H1 (cell line): ENCODE data around the gene NUDT19. TPM values are rescaled to one million over a fixed set of nuclear protein-coding genes. Genes with fewer than 3 reads are reported as not detected.

Experiments used
- BRCA1 ChIP-seq: IDR thresholded peaks from 2 replicates; pipeline ENCODE4 v1.6.1; 2012; ENCODE audit warnings: low read depth, low read length, improper control_type of control experiment
- CBX8 ChIP-seq: fragments of 300-800, 300-1000 bp; sonication (generic); IDR thresholded peaks from 2 replicates; pipeline ENCODE4 v1.7.1; 2016; ENCODE audit warnings: low read depth, low read length, borderline replicate concordance
- CHD2 ChIP-seq: IDR thresholded peaks from 2 replicates; pipeline ENCODE4 v1.6.1; 2012; ENCODE audit warnings: low read length, improper control_type of control experiment
- EZH2 ChIP-seq: fragments of 200-600 bp; sonication (generic); IDR thresholded peaks from 2 replicates; pipeline ENCODE4 v1.7.1; 2012; ENCODE audit warnings: low read depth, mild to moderate bottlenecking, moderate library complexity, low read length, inconsistent platforms; ENCODE audit not compliant: severe bottlenecking
- GTF2F1 ChIP-seq: IDR thresholded peaks from 2 replicates; pipeline ENCODE4 v1.6.1; 2012; ENCODE audit warnings: low read depth, low read length, improper control_type of control experiment, borderline replicate concordance
- MAFK ChIP-seq: IDR thresholded peaks from 2 replicates; pipeline ENCODE4 v1.6.1; 2012; ENCODE audit warnings: low read depth, mild to moderate bottlenecking, improper control_type of control experiment, low read length
- SIX5 ChIP-seq: IDR thresholded peaks from 2 replicates; pipeline ENCODE4 v1.6.1; 2011; ENCODE audit warnings: mild to moderate bottlenecking, low read depth, low read length
- TEAD4 ChIP-seq: IDR thresholded peaks from 2 replicates; pipeline ENCODE4 v1.6.1; 2012; ENCODE audit warnings: low read depth, low read length, inconsistent platforms, mixed read lengths
- polyA plus RNA-seq, 7 experiments: library from polyadenylated mRNA; depleted of rRNA in 3 of 7; stranded (reverse) in 5 of 7; unstranded in 2 of 7; fragments of >200 nt in 5 of 7; fragments of 200-250 nt in 2 of 7; gene quantifications; 1 replicate in 5 of 7; 2 replicates in 1 of 7; 4 replicates in 1 of 7; pipeline versions ENCODE4 v1.2.1 to v1.2.3, GENCODE V29; 2011 to 2013; ENCODE audit warnings: missing spikeins in 2 of 7, mixed read lengths in 2 of 7
- total RNA-seq: library from RNA; stranded (reverse); fragmentation: NEBNext Ultra II Directional; extraction: Animal tissue kit (Norgen Biotek cat#: 25700); gene quantifications from 2 replicates; pipeline ENCODE4 v1.2.1, GENCODE V29; 2021
- TF ChIP-seq, protein P1 (sequence below): fragments of 300-600 bp; sonication (generic); IDR thresholded peaks from 2 replicates; pipeline ENCODE4 v1.7.1; 2012; ENCODE audit warnings: low read length, moderate library complexity, mild to moderate bottlenecking, inconsistent platforms; ENCODE audit not compliant: insufficient replicate concordance
- TF ChIP-seq, protein P2 (sequence below): IDR thresholded peaks from 2 replicates; pipeline ENCODE4 v1.6.1; 2012; ENCODE audit warnings: inconsistent platforms

Gene NUDT19
- total and polyA plus RNA-seq, 2 of the 8 experiments (the other 6 are each of a cell fraction or from before 2014, with no cell fraction given): 2.0 to 3.3 TPM

- TF ChIP-seq, protein P1, sequence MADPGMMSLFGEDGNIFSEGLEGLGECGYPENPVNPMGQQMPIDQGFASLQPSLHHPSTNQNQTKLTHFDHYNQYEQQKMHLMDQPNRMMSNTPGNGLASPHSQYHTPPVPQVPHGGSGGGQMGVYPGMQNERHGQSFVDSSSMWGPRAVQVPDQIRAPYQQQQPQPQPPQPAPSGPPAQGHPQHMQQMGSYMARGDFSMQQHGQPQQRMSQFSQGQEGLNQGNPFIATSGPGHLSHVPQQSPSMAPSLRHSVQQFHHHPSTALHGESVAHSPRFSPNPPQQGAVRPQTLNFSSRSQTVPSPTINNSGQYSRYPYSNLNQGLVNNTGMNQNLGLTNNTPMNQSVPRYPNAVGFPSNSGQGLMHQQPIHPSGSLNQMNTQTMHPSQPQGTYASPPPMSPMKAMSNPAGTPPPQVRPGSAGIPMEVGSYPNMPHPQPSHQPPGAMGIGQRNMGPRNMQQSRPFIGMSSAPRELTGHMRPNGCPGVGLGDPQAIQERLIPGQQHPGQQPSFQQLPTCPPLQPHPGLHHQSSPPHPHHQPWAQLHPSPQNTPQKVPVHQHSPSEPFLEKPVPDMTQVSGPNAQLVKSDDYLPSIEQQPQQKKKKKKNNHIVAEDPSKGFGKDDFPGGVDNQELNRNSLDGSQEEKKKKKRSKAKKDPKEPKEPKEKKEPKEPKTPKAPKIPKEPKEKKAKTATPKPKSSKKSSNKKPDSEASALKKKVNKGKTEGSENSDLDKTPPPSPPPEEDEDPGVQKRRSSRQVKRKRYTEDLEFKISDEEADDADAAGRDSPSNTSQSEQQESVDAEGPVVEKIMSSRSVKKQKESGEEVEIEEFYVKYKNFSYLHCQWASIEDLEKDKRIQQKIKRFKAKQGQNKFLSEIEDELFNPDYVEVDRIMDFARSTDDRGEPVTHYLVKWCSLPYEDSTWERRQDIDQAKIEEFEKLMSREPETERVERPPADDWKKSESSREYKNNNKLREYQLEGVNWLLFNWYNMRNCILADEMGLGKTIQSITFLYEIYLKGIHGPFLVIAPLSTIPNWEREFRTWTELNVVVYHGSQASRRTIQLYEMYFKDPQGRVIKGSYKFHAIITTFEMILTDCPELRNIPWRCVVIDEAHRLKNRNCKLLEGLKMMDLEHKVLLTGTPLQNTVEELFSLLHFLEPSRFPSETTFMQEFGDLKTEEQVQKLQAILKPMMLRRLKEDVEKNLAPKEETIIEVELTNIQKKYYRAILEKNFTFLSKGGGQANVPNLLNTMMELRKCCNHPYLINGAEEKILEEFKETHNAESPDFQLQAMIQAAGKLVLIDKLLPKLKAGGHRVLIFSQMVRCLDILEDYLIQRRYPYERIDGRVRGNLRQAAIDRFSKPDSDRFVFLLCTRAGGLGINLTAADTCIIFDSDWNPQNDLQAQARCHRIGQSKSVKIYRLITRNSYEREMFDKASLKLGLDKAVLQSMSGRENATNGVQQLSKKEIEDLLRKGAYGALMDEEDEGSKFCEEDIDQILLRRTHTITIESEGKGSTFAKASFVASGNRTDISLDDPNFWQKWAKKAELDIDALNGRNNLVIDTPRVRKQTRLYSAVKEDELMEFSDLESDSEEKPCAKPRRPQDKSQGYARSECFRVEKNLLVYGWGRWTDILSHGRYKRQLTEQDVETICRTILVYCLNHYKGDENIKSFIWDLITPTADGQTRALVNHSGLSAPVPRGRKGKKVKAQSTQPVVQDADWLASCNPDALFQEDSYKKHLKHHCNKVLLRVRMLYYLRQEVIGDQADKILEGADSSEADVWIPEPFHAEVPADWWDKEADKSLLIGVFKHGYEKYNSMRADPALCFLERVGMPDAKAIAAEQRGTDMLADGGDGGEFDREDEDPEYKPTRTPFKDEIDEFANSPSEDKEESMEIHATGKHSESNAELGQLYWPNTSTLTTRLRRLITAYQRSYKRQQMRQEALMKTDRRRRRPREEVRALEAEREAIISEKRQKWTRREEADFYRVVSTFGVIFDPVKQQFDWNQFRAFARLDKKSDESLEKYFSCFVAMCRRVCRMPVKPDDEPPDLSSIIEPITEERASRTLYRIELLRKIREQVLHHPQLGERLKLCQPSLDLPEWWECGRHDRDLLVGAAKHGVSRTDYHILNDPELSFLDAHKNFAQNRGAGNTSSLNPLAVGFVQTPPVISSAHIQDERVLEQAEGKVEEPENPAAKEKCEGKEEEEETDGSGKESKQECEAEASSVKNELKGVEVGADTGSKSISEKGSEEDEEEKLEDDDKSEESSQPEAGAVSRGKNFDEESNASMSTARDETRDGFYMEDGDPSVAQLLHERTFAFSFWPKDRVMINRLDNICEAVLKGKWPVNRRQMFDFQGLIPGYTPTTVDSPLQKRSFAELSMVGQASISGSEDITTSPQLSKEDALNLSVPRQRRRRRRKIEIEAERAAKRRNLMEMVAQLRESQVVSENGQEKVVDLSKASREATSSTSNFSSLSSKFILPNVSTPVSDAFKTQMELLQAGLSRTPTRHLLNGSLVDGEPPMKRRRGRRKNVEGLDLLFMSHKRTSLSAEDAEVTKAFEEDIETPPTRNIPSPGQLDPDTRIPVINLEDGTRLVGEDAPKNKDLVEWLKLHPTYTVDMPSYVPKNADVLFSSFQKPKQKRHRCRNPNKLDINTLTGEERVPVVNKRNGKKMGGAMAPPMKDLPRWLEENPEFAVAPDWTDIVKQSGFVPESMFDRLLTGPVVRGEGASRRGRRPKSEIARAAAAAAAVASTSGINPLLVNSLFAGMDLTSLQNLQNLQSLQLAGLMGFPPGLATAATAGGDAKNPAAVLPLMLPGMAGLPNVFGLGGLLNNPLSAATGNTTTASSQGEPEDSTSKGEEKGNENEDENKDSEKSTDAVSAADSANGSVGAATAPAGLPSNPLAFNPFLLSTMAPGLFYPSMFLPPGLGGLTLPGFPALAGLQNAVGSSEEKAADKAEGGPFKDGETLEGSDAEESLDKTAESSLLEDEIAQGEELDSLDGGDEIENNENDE: no peak
- TF ChIP-seq CBX8: no peak
- TF ChIP-seq, protein P2, sequence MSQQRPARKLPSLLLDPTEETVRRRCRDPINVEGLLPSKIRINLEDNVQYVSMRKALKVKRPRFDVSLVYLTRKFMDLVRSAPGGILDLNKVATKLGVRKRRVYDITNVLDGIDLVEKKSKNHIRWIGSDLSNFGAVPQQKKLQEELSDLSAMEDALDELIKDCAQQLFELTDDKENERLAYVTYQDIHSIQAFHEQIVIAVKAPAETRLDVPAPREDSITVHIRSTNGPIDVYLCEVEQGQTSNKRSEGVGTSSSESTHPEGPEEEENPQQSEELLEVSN: peak; percentile 68
- peak; percentile 94 for TF ChIP-seq EZH2
- no peak for TF ChIP-seq CHD2
- TF ChIP-seq TEAD4: no peak
- no peak for TF ChIP-seq GTF2F1
- no peak for TF ChIP-seq BRCA1
- no peak for TF ChIP-seq MAFK
- no peak for TF ChIP-seq SIX5
Measured at GRCh38 chr19:32676186-32676894, 15.3 kb upstream of the NUDT19 start (continued).
